ENCODE results near the gene SH3GL3. TPM values are rescaled to one million over a fixed set of nuclear protein-coding genes. Genes with fewer than 3 reads are reported as not detected.

SH3GL3 gene
- total RNA-seq, 1 experiment from 2014 or later: not detected

DNA sequence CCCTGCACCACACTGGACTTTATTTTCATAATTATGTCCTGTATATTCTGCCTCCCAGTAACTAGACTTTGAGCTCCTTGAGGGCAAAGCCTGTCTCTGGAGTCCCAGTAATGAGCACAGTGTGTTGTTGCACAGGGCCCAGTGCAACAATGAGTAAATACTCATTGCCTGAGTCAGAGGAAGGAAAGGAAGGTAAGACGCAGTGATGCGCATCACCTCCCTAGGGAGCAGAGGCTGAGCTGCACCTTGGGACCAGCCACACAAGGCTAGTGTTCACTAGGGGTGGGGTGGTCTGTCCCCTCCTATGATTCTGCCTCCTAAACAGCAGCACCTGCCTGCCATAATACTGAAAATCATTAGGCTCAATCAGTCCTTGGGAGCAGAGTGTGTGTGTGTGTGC, 120.2 kb downstream of the SH3GL3 start:
- DNase-seq (ENCODE audit: low read depth, low spot score) (no peak), ATAC-seq (no peak)
- ChIA-PET CTCF (no interaction called here), POLR2A (no interaction called here)
- no peak overlapping the region for H3K27ac ChIP-seq (ENCODE audit: low read length)
- in situ Hi-C loops (cut with HindIII; ENCODE audit: low pct_unique_long_range_greater_than_20kb, low sequenced_read_pairs) (no loop called here), intact Hi-C loops (cut with micrococcal nuclease; ENCODE audit: unreplicated experiment) (loop anchor here (5.0 kb wide), 2 partner anchors 270 to 470 kb away; no protein-coding TSS in a partner anchor)
- H3K4me3 ChIP-seq (ENCODE audit: low read depth in 2 of 2, low read length in 2 of 2): no peak overlapping the region
- H3K27me3 ChIP-seq (ENCODE audit: control insufficient read depth, insufficient read depth, low read length): no peaks in the 10 kb centered on the region
- BruUV-seq (replicated peaks): no TSS peak
- TF ChIP-seq SIN3A (IDR thresholded peaks at IDR 0.05; ENCODE audit: borderline replicate concordance, insufficient read depth, low read depth, low read length) (no peak), TCF7L2 (IDR thresholded peaks at IDR 0.05; ENCODE audit: low read depth, low read length) (no peak)
- TF ChIP-seq, protein P1, sequence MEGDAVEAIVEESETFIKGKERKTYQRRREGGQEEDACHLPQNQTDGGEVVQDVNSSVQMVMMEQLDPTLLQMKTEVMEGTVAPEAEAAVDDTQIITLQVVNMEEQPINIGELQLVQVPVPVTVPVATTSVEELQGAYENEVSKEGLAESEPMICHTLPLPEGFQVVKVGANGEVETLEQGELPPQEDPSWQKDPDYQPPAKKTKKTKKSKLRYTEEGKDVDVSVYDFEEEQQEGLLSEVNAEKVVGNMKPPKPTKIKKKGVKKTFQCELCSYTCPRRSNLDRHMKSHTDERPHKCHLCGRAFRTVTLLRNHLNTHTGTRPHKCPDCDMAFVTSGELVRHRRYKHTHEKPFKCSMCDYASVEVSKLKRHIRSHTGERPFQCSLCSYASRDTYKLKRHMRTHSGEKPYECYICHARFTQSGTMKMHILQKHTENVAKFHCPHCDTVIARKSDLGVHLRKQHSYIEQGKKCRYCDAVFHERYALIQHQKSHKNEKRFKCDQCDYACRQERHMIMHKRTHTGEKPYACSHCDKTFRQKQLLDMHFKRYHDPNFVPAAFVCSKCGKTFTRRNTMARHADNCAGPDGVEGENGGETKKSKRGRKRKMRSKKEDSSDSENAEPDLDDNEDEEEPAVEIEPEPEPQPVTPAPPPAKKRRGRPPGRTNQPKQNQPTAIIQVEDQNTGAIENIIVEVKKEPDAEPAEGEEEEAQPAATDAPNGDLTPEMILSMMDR (IDR thresholded peaks at IDR 0.05): no peak
- TF ChIP-seq, protein P2, sequence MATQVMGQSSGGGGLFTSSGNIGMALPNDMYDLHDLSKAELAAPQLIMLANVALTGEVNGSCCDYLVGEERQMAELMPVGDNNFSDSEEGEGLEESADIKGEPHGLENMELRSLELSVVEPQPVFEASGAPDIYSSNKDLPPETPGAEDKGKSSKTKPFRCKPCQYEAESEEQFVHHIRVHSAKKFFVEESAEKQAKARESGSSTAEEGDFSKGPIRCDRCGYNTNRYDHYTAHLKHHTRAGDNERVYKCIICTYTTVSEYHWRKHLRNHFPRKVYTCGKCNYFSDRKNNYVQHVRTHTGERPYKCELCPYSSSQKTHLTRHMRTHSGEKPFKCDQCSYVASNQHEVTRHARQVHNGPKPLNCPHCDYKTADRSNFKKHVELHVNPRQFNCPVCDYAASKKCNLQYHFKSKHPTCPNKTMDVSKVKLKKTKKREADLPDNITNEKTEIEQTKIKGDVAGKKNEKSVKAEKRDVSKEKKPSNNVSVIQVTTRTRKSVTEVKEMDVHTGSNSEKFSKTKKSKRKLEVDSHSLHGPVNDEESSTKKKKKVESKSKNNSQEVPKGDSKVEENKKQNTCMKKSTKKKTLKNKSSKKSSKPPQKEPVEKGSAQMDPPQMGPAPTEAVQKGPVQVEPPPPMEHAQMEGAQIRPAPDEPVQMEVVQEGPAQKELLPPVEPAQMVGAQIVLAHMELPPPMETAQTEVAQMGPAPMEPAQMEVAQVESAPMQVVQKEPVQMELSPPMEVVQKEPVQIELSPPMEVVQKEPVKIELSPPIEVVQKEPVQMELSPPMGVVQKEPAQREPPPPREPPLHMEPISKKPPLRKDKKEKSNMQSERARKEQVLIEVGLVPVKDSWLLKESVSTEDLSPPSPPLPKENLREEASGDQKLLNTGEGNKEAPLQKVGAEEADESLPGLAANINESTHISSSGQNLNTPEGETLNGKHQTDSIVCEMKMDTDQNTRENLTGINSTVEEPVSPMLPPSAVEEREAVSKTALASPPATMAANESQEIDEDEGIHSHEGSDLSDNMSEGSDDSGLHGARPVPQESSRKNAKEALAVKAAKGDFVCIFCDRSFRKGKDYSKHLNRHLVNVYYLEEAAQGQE (IDR thresholded peaks at IDR 0.05; ENCODE audit: insufficient read depth in 1 of 2, low read depth in 2 of 2, low read length in 1 of 2): no peak
- no peaks in the 10 kb centered on the region for H3K36me3 ChIP-seq (ENCODE audit: control insufficient read depth, insufficient read depth, low read length)
- no peaks in the 10 kb centered on the region for H3K9me3 ChIP-seq (ENCODE audit: control insufficient read depth, insufficient read depth, low read depth, low read length)
- no peaks in the 10 kb centered on the region for H3K4me1 ChIP-seq (ENCODE audit: control insufficient read depth, insufficient read depth, low read length)

DNA sequence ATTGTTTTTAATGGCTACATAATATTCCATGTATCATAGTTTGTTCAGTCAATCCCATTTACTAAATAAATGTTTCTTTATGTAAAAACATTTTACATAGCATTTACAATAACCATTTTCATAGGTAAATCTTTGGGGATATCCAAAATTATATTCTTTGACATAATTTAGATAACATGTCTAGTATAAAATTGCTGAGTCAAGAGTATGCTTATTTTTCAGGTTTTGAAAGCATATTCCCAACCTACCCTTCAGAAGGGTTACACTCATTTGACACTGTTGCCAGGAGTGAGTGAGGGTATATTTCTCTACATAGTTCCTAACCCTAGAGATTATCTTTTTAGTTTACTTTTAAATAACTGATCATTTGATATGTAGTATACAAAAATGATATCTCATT, 122.2 kb downstream of the SH3GL3 start:
- Histone ChIP-seq H3K4me1 (ENCODE audit: control insufficient read depth, insufficient read depth, low read length) (no peaks in the 10 kb centered on the region), H3K27ac (ENCODE audit: low read length) (no peak overlapping the region), H3K9me3 (ENCODE audit: control insufficient read depth, insufficient read depth, low read depth, low read length) (no peaks in the 10 kb centered on the region), H3K27me3 (ENCODE audit: control insufficient read depth, insufficient read depth, low read length) (no peaks in the 10 kb centered on the region), H3K36me3 (ENCODE audit: control insufficient read depth, insufficient read depth, low read length) (no peaks in the 10 kb centered on the region), H3K4me3 (ENCODE audit: low read depth in 2 of 2, low read length in 2 of 2) (no peak overlapping the region)
- intact Hi-C loops (cut with micrococcal nuclease; ENCODE audit: unreplicated experiment) (loop anchor here (5.0 kb wide), 2 partner anchors 268 to 468 kb away; no protein-coding TSS in a partner anchor), in situ Hi-C loops (cut with HindIII; ENCODE audit: low pct_unique_long_range_greater_than_20kb, low sequenced_read_pairs) (no loop called here)
- ChIA-PET POLR2A (no interaction called here), CTCF (interaction anchor here (1.0 kb wide), 1 partner anchor 321 kb away, joined by 3 read pairs; no protein-coding TSS in a partner anchor)
- no peak for TF ChIP-seq SIN3A (IDR thresholded peaks at IDR 0.05; ENCODE audit: borderline replicate concordance, insufficient read depth, low read depth, low read length)
- TF ChIP-seq, protein P1 (IDR thresholded peaks at IDR 0.05): no peak
- TF ChIP-seq POLR2AphosphoS5 (IDR thresholded peaks at IDR 0.05; ENCODE audit: low read depth, low read length): no peak
- TF ChIP-seq, protein P2 (IDR thresholded peaks at IDR 0.05; ENCODE audit: insufficient read depth in 1 of 2, low read depth in 2 of 2, low read length in 1 of 2): no peak
- no peak for TF ChIP-seq TCF7L2 (IDR thresholded peaks at IDR 0.05; ENCODE audit: low read depth, low read length)
- DNase-seq (ENCODE audit: low read depth, low spot score) (no peak), ATAC-seq (no peak)
- no TSS peak for BruUV-seq (replicated peaks)
